Activated gamma-delta T cell (primary cell): Measurements from ENCODE around the gene NFE2L1.

Source experiments
- DNase-seq: peaks from one replicate; lab custom pipeline; 2025; lab: John Stamatoyannopoulos, UW

The NFE2L1 gene

DNA sequence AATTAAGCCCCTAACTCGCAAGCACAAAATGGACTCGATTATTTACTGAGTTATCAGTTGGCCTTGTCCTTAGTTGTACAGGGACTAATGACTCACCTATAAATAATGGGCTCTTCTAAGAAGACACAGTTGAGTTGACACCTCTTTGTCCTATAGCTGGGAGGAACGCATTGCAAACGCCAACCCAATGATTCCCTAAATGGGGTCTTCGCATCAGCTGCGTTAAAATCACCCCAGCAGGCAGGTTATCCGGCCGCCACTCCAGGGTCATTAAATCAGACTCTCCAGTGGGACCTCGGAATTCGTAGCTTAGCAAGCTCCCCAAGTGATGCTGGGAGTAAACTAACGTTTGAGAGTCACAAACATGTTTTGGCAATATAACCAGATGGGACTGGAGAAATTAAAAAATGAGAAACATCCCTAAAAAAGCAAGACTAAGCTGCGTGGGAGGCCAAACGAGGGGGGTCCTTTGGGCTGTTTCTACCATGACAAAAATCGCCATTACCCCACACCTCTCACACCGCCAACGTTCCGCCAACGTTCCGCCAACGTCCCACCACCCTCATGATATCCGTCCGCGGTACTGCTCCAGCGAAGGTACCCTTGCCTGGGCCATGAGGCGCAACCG, 932 bp upstream of the NFE2L1 start:
- DNase-seq, result no peak

DNA sequence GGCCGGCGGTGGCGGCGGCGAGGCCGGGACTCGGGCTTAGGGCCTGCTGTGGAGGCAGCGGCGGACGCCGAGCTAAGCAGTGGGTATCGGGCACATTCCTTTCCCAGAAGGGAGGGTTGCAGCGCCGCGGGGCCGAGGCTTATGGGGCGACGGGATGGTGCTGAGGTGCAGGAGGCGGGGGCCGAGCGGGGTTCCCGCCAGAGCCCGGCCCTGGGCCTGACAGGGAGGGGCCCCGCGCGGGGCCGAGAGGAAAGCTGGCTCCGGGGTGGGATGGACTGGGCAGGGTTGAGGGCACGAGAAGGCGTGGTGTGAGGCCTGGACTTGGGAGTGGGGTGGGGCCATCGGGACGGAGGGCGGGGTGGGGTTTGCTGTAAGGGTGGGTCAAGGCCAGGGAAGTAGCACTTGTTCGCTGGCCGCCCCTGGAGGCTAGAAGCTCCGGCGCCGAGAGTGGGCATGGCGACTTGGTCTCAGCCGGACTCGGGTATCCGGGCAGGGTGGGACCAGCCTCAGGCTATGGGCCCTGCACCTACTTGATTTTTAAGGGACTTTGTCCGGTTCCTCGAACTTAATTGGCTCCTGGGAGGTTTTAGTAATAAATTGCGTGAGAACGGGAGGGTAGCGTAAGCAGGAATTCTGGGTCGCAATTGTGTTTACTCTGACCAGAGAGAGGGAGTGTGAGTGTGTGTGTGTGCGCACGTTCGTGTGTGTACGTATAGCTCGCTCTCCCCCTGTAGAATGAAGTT, 396 bp downstream of the NFE2L1 start:
- no peak for DNase-seq

- no peak for DNase-seq
These were observed 3.1 kb downstream of the NFE2L1 start for GRCh38 chr17:48051283-48051682.

DNA sequence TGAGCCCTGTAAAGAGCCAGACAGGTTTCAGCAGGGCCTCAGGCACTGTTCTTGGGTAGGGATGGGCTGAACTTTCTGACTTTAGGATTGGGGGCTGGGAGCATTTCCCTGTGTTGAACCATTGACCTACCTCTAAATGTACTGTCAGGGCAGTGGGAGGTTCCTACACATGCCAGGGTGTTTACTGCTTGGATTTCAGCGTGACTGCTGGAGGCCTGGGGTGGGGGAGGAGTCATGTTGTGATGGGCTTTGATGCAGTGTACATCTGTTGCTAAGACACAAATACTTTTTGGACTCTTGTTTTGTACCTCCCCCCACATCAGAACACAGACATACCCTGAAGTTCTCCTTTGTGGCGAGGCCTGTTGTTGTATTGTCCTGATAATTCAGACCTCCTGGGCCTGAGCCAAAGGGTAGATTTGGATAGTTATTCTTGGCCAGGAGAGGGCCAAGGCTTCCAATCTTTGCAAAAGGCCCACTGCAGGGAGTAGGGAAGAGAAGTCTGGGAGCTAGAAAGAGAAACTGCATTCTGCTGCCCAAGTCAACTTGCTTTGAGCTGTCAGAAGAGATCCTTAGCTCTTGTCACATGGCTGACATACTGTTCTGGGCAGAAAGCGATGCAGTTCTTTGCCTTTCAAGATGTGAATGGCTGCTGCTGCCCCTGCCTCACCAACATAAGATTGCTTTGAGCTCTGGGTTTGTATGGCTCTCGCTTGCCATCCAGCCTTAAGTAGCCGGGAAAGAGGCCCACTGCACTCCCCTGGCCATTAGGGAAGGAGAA, 3.7 kb downstream of the NFE2L1 start:
- no peak for DNase-seq

DNA sequence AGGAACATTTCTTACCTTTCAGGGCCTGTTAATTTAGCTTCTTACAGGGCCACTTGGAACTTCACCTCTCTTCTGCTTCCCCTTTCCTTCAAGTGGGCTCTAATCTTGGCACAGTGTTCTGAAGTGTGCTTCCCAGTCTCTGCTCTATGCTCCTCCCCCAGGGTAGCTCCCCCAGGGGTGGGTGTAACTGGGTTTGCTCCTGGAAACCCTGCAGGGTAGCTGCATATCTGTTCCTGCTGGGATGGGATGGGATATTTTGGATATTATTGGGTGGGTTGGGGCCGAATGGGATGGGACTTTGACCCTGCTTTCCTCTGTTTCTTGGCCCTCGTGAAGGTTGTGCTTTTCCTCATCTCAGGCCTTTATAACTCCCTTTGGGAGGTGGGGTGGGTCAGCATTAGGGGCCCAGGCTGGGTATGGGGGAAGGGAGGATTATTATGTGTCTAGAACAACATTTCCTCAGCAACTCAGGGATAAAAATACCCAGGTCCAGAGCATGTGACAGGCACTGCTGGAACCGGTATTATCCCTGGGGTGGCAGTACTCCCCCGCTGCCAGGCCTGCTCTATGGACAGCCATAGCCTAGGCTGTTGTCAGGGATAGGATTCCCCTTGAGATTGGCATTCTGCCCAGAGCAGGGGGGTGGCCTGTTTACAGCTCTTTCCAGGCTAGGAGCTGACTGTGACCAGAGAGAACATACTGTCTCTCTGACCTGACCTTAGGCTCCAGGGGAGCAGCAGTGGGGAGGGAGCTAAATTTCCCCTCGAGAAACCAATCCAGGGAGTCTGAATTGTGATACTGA, 5.0 kb downstream of the NFE2L1 start:
- DNase-seq, result no peak

DNA sequence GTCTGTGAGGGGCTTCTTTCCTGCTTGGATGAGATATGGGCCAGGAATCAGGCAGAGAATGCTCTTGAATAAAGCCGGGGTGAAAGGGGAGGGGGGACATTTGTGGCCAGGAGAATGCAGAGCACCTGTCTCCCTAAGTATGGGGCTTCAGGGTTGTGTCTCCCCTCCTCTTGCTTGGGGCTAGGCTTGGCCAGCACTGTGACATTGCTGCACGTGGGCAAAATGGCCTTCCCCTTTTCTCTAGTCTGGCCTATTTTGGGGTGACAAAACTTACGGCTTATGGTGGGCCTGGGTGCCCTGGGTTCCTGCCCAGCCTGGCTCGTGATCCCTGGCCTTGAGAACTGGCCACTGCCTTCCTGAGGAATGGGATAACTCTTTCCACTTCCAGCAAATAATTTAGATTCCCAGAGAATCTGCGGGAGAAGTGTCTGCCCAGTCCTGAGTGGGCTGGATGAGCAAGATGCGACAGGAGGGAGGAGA, 5.6 kb downstream of the NFE2L1 start:
- DNase-seq, result no peak

DNA sequence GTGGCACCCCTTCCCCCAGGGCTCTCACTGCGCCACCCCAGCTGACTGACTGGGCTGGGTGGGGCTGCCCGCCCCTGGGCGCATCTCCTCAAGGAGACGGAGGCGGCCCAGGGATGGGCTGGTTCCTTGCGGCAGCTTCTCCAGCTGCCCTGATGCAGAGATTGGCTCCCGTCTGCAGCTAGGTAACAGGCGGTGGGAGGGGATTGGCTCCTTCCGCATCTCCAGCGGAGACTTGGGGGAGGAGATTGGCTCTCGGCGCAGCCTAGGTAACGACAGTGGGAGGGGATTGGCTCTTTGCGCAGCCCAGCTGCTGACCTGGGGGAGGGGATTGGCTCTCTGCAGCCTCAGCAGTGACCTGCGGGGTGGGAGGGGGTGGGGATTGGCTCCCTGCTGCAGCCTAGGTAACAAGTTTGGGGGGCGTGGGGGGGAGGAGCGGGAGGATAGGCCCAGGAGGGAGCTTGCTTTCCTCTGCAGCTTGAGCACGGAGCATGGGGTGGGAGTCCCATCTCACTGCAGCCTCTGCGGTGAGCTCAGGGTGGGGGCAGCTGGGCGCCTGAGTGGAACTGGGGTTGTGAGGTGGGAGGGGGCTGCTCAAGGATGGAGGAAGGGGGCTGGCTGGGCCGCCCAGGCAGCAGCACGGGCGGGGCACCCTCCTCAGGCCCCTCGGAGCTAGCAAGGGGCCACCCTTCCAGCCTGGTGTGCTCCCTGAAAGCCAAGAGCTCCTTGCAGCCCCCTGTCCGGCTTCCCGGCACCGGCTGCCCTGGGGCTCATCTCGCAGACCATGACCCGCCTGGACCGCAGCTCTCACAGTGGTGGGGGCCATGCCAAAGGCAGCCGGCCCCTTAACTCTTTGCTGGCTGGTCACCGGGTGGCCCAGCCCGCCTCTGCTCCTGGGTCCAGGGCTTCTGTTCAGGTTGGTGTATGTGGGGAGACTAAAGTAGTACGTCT, 6.4 kb downstream of the NFE2L1 start:
- no peak for DNase-seq

DNA sequence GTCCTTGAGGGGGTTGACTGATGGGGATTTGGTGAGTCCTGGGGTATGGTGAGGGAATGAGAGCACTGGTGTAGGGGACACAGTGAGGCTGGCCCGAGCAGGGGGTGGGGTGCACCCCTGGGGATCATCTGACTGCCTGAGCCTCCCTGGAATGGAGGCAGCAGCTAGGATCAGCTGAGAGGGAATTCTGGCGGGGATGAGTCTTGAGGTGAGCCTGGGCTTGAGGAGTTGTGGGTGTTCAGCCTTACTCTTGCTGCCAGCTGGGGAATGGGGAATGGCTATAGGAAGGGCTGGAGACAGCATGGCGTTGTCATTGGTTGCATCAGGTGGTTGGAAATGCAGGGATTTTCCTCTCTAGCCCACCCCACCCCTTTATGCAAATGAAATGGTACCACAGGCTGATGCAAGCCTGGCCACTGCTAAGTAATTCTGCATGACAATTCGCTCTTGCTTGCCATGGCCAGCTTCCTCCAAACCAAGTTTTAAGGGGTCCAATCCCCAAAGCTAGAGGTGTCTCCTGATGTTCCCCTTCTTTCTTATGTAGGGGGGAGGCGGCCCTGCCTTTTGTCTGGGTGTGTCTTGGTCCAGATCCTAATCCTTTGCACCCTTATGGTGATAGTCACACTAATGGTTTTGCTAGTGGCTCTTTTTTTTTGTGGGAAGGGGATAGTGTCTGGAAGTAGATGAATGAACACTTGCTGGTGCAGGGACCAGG, 7.5 kb downstream of the NFE2L1 start:
- DNase-seq, result no peak

DNA sequence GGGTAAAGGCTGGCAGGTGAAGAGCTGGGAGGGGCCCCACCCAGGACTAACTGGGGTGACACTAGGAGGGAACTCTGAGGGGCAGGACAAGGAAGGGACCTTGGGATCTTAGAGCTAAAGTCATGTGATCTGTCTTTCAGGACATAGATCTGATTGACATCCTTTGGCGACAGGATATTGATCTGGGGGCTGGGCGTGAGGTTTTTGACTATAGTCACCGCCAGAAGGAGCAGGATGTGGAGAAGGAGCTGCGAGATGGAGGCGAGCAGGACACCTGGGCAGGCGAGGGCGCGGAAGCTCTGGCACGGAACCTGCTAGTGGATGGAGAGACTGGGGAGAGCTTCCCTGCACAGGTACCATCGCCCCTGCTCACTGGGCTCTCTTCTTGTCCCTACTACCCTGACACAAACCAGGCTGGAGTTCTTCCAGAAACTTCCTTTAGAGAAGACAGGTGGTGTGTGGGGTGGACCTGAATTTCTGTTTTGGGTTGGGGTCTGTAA, 8.1 kb downstream of the NFE2L1 start:
- no peak for DNase-seq

- no peak for DNase-seq
These were observed 8.7 kb downstream of the NFE2L1 start for GRCh38 chr17:48056879-48057278.

- no peak for DNase-seq
These were observed 9.5 kb downstream of the NFE2L1 start for GRCh38 chr17:48057626-48058025.

- no peak for DNase-seq
These were observed 10.4 kb downstream of the NFE2L1 start for GRCh38 chr17:48058393-48059124.

DNA sequence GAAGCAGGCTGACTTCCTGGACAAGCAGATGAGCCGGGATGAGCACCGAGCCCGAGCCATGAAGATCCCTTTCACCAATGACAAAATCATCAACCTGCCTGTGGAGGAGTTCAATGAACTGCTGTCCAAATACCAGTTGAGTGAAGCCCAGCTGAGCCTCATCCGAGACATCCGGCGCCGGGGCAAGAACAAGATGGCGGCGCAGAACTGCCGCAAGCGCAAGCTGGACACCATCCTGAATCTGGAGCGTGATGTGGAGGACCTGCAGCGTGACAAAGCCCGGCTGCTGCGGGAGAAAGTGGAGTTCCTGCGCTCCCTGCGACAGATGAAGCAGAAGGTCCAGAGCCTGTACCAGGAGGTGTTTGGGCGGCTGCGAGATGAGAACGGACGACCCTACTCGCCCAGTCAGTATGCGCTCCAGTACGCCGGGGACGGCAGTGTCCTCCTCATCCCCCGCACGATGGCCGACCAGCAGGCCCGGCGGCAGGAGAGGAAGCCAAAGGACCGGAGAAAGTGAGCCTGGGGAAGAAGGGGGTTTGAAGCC, 11.0 kb downstream of the NFE2L1 start:
- no peak for DNase-seq

DNA sequence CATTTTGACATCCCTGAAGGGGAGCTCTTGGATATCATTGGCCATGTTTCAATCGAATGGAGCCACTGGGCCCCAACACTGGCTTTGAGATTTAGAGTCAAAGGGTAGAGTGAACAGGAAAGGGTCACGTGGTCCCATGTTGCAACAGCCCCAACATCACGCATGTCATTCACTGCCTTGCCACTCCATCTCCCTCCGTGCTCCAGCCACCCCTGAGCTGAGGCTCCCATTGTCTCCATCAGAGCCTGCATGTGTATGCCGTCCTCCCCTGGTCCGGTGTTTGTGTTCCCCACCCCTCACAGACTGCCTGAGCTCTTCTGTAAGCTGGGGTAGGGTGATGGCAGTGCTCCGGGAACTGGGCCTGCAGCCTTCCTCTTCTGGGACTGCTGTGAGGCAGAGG, 12.1 kb downstream of the NFE2L1 start:
- no peak for DNase-seq

DNA sequence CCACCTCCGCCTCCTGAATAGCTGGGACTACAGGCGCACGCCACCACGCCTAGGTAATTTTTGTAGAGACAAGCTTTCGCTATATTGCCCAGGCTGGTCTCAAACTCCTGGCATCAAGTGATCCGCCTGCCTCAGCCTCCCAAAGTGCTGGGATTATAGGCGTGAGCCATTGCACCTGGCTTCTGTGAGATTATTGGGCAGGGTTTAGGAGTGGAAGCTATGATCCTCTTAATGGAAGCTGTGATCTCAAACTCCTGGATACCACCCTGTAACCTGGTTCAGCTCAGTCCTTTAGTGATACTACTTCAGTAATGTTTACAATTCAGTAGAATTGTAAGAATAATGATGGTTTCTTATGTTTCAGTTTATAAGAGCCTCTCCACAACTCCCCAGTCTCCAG, 14.1 kb downstream of the NFE2L1 start:
- no peak for DNase-seq

DNA sequence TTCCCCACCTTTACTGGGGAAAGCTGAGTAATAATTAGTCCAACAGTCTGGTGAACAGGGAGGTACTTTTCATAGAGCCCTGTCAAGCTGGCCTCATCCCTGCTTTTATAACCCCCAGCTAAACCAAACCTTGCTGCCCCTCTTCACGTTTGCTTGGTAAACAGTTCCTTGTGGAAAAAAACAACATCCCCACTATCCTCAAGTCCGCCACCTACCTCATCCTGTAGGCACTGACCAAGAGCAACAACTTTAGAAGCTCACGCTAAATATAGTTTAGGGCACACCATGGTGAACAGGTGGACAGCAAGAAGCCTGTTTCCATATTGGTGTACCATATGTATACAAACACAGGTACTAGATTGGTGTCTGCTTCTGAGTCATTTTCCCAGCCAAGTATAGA, 16.5 kb downstream of the NFE2L1 start:
- no peak for DNase-seq

GRCh38 chr17:48066192-48066591, 18.0 kb downstream of the NFE2L1 start:
- DNase-seq, result no peak

DNA sequence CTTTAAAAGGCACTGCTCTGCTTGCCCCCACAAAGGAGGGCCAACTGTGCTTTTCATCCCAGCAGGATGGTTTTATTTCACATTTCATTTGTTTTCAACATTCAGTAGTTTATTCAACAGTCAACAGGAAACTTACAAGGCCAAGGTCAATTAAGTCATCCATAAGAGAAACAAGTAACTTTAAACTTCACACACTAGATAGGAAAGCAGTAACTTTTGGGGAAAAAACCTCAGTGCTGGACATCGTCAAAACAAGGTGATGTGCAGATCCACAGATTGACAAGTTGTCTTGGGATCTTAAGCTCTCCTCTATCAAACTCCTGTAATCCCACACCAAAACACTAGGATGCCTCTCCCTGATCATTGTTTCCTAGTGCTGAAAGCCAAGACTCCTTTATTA, 18.5 kb downstream of the NFE2L1 start:
- DNase-seq, result no peak

DNA sequence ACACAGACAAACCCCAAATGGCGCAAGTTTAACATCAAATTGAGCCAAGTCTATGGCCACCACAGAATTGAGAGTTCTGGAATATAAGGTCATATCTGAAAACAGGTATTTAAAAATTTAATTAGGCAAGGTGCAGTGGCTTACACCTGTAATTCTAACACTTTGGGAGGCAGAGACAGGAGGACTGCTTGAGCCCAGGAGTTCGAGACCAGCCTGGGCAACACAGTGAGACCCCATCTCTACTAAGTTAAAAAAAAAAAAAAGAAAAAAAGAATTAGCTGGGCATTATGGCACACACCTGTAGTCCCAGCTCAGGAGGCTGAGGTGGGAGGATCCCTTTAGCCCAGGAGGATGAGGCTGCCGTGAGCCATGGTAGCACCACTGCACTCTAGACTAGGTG, 19.1 kb downstream of the NFE2L1 start:
- DNase-seq, result no peak
